ENCODE results near the gene HCFC2. TPM values are rescaled to one million over a fixed set of nuclear protein-coding genes. Genes with fewer than 3 reads are reported as not detected.
"Not testable (repeated sequence)": the region's sequence is repeated elsewhere in the genome, so short reads cannot be mapped to it uniquely, and the experiment has no call there.

HCFC2 gene
- 10 to 100 TPM in 11 of 12 donors, not detected in 1; 25.4 to 40.0 (median 30.9) TPM for polyA plus RNA-seq (ENCODE audit: insufficient read length in 12 of 12)
- long read RNA-seq, donor 1, partial matches to known transcripts: 0 of 1 reads
- long read RNA-seq, donor 1, other reads (novel, unspliced or antisense): 0 of 1 reads
- long read RNA-seq, donor 2, full-length matches to known transcripts: 5 of 5 reads
- long read RNA-seq, donor 2, partial matches to known transcripts: 0 of 5 reads
- long read RNA-seq, donor 2, other reads (novel, unspliced or antisense): 0 of 5 reads
- long read RNA-seq, donor 3, full-length matches to known transcripts: 2 of 2 reads
- long read RNA-seq, donor 3, partial matches to known transcripts: 0 of 2 reads
- long read RNA-seq, donor 3, other reads (novel, unspliced or antisense): 0 of 2 reads
- long read RNA-seq, donor 4, partial matches to known transcripts: 6 of 6 reads
- long read RNA-seq, donor 4, other reads (novel, unspliced or antisense): 0 of 6 reads
- long read RNA-seq, donor 5: 0 reads
- long read RNA-seq, donor 6: 0 reads
- long read RNA-seq, donor 7: 0 reads
- long read RNA-seq, donor 8, full-length matches to known transcripts: 3 of 44 reads
- long read RNA-seq, donor 8, partial matches to known transcripts: 41 of 44 reads
- long read RNA-seq, donor 8, other reads (novel, unspliced or antisense): 0 of 44 reads
- long read RNA-seq, donor 9, partial matches to known transcripts: 5 of 5 reads
- long read RNA-seq, donor 9, other reads (novel, unspliced or antisense): 0 of 5 reads
- long read RNA-seq, donor 10, full-length matches to known transcripts: 3 of 14 reads
- long read RNA-seq, donor 10, partial matches to known transcripts: 11 of 14 reads
- long read RNA-seq, donor 10, other reads (novel, unspliced or antisense): 0 of 14 reads
- long read RNA-seq, donor 11, full-length matches to known transcripts: 1 of 1 reads
- long read RNA-seq, donor 11, partial matches to known transcripts: 0 of 1 reads
- long read RNA-seq, donor 11, other reads (novel, unspliced or antisense): 0 of 1 reads

DNA sequence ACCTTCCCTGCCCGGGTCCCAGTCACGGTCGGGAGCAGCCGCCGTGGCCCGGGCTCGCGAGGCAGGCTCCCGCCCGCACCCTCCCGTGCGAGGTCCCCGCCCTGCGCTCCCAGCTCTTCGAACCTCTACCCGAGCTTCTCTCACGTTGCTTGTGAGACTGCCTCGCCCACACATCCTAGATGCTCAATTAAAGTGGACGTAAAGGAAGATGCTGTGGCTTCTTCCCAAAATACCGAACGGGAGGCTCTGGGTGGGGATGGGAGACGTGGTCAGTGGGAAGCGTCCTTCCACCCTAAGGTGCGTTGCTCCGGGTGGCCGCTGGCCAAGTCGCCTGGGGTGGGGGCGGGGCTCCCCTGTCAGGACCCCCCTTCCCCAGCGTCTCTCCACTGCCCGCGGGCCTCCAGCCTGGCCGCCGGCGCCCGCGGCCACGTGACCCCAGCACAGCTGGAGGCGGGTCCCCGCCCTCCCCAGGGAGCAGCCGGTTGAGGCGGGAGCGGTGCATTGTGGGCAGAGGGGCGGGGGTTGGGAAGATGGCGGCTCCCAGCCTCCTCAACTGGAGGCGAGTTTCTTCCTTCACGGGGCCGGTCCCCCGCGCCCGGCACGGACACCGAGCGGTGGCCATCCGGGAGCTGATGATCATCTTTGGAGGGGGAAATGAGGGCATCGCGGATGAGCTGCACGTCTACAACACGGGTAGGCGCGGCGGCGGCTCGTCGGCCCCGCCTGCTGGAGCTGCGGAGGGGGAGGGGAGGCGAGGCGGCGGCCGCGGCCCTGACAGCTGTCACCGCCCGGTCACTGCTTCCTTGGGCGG is at the start of gene HCFC2:
Gene HCFC2 (plus strand): TSS at position 501 of the 811 bp plus-strand sequence. CDS start 30 bp downstream, at position 531.
- peak; percentile 92 for DNase-seq

DNA sequence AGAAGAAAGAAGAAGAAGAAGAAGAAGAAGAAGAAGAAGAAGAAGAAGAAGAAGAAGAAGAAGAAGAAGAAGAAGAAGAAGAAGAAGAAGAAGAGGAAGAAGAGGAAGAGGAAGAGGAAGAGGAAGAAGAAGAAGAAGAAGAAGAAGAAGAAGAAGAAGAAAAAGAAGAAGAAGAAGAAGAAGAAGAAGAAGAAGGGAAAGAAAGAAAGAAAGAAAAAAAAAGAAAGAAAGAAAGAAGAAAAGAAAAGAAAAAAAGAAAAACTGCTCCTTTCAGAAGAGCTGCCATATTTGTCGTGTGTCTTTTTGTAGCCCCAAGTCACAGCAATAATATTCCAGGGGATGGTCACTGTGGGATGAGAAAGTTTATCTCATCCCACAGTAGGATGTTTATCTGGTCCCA is 42.5 kb upstream of the HCFC2 start:
- not testable (repeated sequence) for DNase-seq

DNA sequence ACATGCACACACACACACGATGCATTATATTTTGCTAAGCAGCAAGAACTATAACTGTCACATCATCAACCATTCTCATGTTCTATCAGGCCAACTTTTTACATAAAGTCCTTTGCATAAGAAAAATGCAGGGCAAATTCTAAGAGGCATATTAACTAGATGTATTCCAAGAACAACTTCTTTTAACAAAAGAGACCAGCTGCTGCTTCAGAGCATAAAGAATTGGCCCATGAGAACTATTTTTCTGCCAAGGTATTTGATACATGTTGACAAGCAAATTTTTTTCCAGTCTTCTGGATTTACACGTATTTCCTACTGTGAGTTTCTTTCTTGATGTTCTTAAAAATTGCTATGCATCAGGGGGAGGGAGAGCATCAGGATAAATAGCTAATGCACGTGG is 41.5 kb upstream of the HCFC2 start:
- DNase-seq: peak; percentile 48

- DNase-seq: no peak
These were observed 40.6 kb upstream of the HCFC2 start for GRCh38 chr12:104023710-104024109.

DNA sequence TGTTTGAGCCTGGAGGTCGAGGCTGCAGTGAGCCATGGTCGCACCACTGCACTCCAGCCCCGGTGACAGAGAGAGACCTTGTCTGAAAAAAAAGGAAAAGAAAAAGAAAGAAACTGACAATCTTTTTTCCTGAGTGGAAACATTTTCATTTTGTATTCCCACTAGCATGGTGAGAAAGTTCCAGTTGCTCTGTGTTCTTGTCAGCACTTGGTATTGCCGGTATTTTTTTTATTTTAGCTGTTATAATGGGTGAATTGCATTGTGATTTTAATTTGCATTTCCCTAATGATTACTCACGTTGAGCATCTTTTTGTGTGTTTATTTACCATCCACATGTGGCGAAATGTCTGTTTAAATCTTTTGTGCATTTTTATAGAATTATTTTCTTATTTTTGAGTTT is 40.0 kb upstream of the HCFC2 start:
- no peak for DNase-seq

- no peak for DNase-seq
These were observed 38.6 kb upstream of the HCFC2 start for GRCh38 chr12:104025771-104026170.

DNA sequence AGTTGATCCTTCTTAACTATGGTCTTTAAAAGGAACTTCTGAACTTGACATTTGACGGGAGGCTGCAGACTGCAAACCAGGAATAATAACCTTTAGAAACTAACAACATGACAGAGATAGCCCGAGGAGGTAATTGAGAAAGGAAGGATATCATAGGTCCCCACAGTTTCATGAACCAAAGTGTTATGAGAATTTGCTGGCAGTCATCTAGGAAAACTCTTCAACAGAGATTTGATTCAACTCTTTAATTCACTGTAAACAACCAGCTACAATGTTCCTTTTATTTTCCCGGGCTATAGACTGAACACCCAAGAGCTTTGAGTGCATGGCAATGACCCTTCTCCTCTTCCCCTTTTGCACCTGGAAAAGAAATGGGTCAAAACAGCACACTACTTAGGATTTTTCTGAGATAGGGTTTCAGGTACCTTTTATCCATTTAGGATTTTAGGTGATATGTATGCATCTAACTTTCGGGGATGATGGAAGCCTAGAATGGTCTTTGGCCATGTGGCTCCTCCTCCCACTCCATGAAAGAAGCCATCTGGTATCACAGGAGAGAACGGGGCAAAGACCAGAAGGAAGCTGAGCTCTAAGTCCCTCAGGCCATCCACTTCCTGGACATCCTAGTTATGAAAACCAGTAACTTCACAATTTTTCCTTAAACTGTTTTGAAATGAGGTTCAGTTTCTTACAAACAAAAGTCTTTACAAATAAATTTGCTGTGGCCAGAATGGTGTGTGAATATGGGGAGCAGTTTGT is 37.3 kb upstream of the HCFC2 start:
- no peak for DNase-seq

DNA sequence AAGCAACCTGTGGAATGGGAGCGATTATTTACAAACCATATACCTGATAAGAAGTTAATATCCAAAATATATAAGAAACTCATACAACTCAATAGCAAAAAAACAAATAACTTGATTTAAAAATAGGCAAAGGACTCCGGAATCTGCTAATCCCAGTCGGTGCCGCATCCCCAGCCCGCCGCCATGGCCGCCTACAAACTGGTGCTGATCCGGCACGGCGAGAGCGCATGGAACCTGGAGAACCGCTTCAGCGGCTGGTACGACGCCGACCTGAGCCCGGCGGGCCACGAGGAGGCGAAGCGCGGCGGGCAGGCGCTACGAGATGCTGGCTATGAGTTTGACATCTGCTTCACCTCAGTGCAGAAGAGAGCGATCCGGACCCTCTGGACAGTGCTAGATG is 33.7 kb upstream of the HCFC2 start:
- DNase-seq: not testable (repeated sequence)

DNA sequence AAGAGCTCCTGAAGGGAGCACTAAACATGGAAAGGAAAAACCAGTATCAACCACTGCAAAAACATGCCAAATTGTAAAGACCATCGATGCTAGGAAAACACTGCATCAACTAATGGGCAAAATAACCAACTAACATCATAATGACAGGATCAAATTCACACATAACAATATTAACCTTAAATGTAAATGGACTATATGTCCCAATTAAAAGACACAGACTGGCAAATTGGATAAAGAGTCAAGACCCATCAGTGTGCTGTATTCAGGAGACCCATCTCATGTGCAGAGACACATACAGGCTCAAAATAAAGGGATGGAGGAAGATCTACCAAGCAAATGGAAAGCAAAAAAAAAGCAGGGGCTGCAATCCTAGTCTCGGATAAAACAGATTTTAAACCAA is 28.2 kb upstream of the HCFC2 start:
- not testable (repeated sequence) for DNase-seq

DNA sequence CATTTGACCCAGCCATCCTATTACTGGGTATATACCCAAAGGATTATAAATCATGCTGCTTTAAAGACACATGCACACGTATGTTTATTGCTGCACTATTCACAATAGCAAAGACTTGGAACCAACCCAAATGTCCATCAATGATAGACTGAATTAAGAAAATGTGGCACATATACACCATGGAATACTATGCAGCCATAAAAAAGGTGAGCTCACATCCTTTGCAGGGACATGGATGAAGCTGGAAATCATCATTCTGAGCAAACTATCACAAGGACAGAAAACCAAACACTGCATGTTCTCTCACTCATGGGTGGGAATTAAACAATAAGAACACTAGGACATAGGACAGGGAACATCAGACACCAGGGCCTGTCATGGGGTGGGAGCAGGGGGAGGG is 24.6 kb upstream of the HCFC2 start:
- DNase-seq: not testable (repeated sequence)

GRCh38 chr12:104042580-104042979 is 21.8 kb upstream of the HCFC2 start:
- DNase-seq: no peak

DNA sequence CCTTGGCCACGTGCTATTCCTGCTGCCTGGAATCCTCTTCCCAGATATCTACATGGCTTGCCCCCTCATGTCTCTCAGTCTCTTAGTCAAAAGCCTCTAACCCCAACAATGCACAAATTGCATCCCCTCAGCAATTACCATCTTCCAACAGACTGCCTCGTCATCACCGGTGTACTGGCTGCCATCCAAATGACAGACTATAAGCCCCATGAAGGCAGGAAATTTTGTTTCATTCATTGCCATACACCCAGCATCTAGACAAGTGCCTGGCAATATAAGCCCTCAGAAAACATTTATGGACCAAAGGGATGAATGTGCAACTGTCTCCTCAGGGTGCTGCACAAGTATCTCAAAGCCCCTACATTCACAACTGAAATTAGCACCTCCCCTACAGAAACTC is 20.2 kb upstream of the HCFC2 start:
- no peak for DNase-seq

GRCh38 chr12:104046306-104046705 is 18.0 kb upstream of the HCFC2 start:
- DNase-seq: no peak

DNA sequence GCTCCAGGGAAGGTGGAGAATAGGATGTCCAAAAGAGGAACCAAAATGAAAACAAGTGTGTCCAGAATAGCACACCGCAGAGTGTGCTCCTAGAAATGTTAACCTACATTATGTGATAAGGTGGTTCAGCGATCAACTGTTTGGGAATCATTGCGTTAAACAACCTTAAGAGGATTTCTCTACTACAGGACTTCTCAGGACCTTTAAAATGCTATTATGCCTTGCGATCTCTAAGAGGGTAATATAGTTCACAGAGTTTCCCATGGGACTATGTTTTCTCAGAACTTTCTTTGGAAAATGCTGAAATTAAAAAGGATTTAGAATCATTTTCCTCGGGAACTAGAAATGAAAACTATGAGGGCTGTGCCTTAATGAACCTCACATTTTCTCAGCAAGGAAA is 16.2 kb upstream of the HCFC2 start:
- no peak for DNase-seq

DNA sequence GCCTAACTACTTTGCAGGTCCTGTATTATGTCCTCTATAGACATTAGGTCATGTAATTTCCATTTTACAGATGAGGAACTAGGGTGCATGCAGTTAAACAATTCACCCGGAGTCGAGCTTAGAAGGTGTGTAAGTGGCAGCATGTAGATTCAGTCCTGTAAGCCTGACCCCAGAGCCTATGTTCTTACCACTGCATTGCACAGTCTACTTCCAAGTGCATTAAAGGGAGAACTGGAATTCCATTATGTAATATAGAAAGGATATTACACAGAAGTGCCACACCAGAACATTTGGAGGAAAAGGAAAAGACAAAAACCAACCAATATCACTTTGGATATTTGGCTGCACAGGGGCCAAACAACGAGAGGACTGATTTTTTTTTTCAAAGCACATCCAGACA is 15.5 kb upstream of the HCFC2 start:
- no peak for DNase-seq

- peak; percentile 64 for DNase-seq
These were observed 14.9 kb upstream of the HCFC2 start for GRCh38 chr12:104049278-104049902.

DNA sequence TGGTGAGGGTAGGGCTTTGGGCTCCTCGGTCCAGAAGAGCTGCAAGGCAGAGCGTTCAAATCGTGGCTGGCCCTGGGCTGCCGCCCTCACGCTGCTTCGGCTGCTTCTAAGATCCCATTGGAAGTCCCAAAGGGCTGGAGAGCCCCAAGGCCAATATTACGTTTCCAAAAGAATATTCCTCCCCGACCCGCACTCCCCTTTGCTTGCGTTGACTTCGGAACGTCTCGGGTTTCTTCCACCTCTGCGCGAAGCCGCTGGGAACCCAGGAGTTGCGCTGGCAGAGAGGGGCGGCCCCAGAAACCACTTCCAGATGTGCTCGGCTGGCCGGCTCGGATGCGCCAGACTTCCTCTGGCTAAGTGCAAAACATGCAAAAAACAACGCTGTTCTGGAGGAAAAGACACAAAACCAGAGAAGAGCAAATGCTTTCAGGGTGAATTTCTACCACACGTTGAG is 14.4 kb upstream of the HCFC2 start, which contains the start of gene GLT8D2:
Gene GLT8D2 (minus strand): TSS at position 285 of the 454 bp plus-strand sequence. CDS start 30,539 bp downstream, outside the sequence.
- DNase-seq: peak; percentile 85

DNA sequence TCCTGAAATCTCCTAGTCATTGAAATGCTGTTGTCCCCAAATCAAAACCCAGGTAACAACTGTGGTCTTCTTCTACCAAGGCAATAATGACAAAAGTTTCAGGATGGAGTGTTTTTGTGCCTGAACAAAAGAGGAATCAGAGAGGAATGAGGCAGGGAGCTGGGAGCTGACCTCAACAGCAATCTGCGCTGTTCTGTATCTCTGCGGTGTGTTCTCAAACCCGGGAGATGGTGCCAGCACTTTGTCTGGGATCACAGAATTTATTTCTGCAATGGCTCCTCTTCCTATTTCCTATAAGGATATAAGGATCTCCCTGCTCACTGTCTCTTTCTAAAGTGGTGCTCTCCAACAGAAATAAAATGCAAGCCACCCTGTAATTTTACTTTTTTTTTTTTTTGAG is 13.9 kb upstream of the HCFC2 start:
- DNase-seq: no peak

DNA sequence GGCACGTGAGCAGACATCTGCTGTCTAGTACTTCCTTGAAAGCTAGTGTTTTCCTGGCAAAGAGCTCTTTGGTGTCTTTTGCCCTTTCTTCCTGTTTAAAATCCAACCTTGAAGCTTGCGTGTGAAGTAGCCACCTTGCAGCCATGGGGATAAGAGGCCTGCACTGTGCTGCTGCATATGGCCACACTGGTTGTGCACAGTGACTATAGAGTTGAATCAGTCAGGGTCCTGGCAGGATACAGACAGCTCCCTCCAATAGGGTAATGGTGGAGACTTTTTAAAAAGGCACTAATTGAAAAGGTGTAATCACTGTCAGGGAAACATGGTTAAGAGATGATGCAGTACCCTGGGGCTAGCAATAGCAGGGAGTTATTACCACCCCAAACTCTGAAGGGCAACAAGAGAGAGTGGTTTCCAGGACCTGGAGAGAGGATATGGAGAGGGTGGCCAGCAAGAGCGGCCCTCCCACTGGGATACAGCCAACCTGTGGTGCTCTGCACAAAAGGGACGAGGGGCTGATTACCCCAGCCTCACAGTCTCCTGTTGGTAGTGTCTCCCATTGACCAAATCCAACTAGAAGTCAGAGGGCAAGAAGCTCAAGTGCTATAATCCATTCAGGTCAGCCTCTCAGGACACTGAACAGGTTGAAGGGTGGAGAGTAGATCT is 9.5 kb upstream of the HCFC2 start:
- DNase-seq: no peak
